Breast epithelium (tissue), 4 donors: Measurements from ENCODE around the gene DLGAP3. TPM values are rescaled to one million over a fixed set of nuclear protein-coding genes. Genes with fewer than 3 reads are reported as not detected.

Experiments used
- DNase-seq, 2 donors: peaks; one replicate each; pipeline ENCODE4 v3.0.0-alpha.2; 2019; ENCODE audit warnings: low spot score in 2 of 2
- H3K27ac ChIP-seq, 2 donors: fragments of 200-600 bp; sonication (generic) in 1 of 2; one replicate each; pipeline ENCODE4 v1.5.1; 2016 to 2019; ENCODE audit warnings: mild to moderate bottlenecking in 1 of 2
- H3K27me3 ChIP-seq, 2 donors: fragments of 200-600 bp; sonication (generic) in 1 of 2; one replicate each; pipeline versions ENCODE4 v1.5.1 to v1.6.0; 2017 to 2019; ENCODE audit warnings: control low read depth in 1 of 2, mild to moderate bottlenecking in 1 of 2
- H3K36me3 ChIP-seq: fragments of 200-600 bp; one replicate; pipeline ENCODE4 v1.5.1; 2019
- H3K4me1 ChIP-seq, 2 donors: fragments of 200-600 bp; sonication (generic); one replicate each; pipeline ENCODE4 v1.5.1; 2016 to 2019; ENCODE audit warnings: control low read depth in 1 of 2
- H3K4me3 ChIP-seq, 3 donors: fragments of 200-600 bp; sonication (generic); 1 replicate in 2 of 3; 2 replicates in 1 of 3; pipeline ENCODE4 v1.5.1; 2016 to 2019; ENCODE audit warnings: mild to moderate bottlenecking in 3 of 3, moderate library complexity in 2 of 3
- H3K9me3 ChIP-seq, 2 donors: fragments of 200-600 bp; sonication (generic) in 1 of 2; one replicate each; pipeline ENCODE4 v1.5.1; 2016 to 2019; ENCODE audit warnings: control low read depth in 1 of 2
- CTCF ChIP-seq, 3 donors: fragments of 450-650 bp; IDR thresholded peaks; one replicate each; pipeline ENCODE4 v1.5.1; 2016 to 2017; ENCODE audit warnings: antibody characterized with exemption in 3 of 3, mild to moderate bottlenecking in 3 of 3, moderate library complexity in 3 of 3
- POLR2A ChIP-seq: fragments of 450-650 bp; IDR thresholded peaks from one replicate; pipeline ENCODE4 v1.6.1; 2016; ENCODE audit warnings: antibody characterized with exemption, mild to moderate bottlenecking, moderate library complexity
- POLR2AphosphoS5 ChIP-seq, 3 donors: sonication (generic); formaldehyde crosslinking; IDR thresholded peaks; one replicate each; pipeline ENCODE4 v1.6.1; 2017; ENCODE audit warnings: antibody characterized with exemption in 3 of 3
- intact Hi-C: fragments of 100-400 bp; cut with DNase I; formaldehyde crosslinking; loops from one replicate; pipeline ENCODE4 v1.15.1; 2023; ENCODE audit warnings: low total_unique reads
- total RNA-seq, 3 donors: library from RNA; depleted of rRNA; stranded (reverse); fragments of >200 nt; gene quantifications; one replicate each; pipeline ENCODE4 v1.1.0, GENCODE V29; 2016

Gene DLGAP3
- under 1 TPM; 0.15 to 0.33 (median 0.16) TPM for total RNA-seq

- no peaks in the 10 kb centered on the region for H3K36me3 ChIP-seq
- H3K4me1 ChIP-seq: peaks cover 8 to 12% of the 10 kb centered on the region in 2 donors
- intact Hi-C loops: no loop called here
- no peak within 1 kb of the TSS for H3K27ac ChIP-seq
- H3K27me3 ChIP-seq: peaks cover 16 to 60% of the 10 kb centered on the region in 2 donors
- TF ChIP-seq POLR2A: no peak
- no peaks in the 10 kb centered on the region for H3K9me3 ChIP-seq
- no peak for DNase-seq
- peak within 1 kb of the TSS; percentile 27 to 72 (median 43) for H3K4me3 ChIP-seq
These were observed at the start of gene DLGAP3 for GRCh38 chr1:34929497-34929852. DLGAP3 (minus strand) TSS chr1:34929650; CDS start chr1:34905383, 24,267 bp downstream.

- Histone ChIP-seq H3K4me1 (peaks cover 0 to 4% of the 10 kb centered on the region in 2 donors), H3K36me3 (no peaks in the 10 kb centered on the region), H3K27me3 (no peaks in the 10 kb centered on the region), H3K4me3 (no peak overlapping the region), H3K27ac (no peak overlapping the region), H3K9me3 (no peaks in the 10 kb centered on the region)
- TF ChIP-seq POLR2AphosphoS5 (IDR thresholded peaks at IDR 0.05) (no peak), CTCF (IDR thresholded peaks at IDR 0.05) (no peak), POLR2A (no peak)
- no peak for DNase-seq
- intact Hi-C loops: no loop called here
These were observed 49.5 kb upstream of the DLGAP3 start for GRCh38 chr1:34978921-34979320.

GRCh38 chr1:34977858-34978257 lies 48.4 kb upstream of the DLGAP3 start:
- no peaks in the 10 kb centered on the region for H3K4me1 ChIP-seq
- H3K36me3 ChIP-seq: no peaks in the 10 kb centered on the region
- no peak overlapping the region for H3K27ac ChIP-seq
- intact Hi-C loops: no loop called here
- DNase-seq: no peak
- H3K9me3 ChIP-seq: no peaks in the 10 kb centered on the region
- TF ChIP-seq CTCF (IDR thresholded peaks at IDR 0.05) (no peak), POLR2AphosphoS5 (IDR thresholded peaks at IDR 0.05) (no peak), POLR2A (no peak)
- H3K4me3 ChIP-seq: no peak overlapping the region
- H3K27me3 ChIP-seq: no peaks in the 10 kb centered on the region

GRCh38 chr1:34977210-34977471 lies 47.7 kb upstream of the DLGAP3 start:
- intact Hi-C loops: no loop called here
- H3K36me3 ChIP-seq: no peaks in the 10 kb centered on the region
- TF ChIP-seq CTCF (IDR thresholded peaks at IDR 0.05) (no peak), POLR2AphosphoS5 (IDR thresholded peaks at IDR 0.05) (no peak), POLR2A (no peak)
- H3K27me3 ChIP-seq: no peaks in the 10 kb centered on the region
- H3K9me3 ChIP-seq: no peaks in the 10 kb centered on the region
- H3K27ac ChIP-seq: no peak overlapping the region
- H3K4me3 ChIP-seq: no peak overlapping the region
- H3K4me1 ChIP-seq: no peaks in the 10 kb centered on the region
- DNase-seq: no peak

GRCh38 chr1:34976384-34977209 lies 47.1 kb upstream of the DLGAP3 start:
- Histone ChIP-seq H3K36me3 (no peaks in the 10 kb centered on the region), H3K9me3 (no peaks in the 10 kb centered on the region), H3K27me3 (no peaks in the 10 kb centered on the region), H3K4me3 (no peak overlapping the region), H3K27ac (no peak overlapping the region), H3K4me1 (no peaks in the 10 kb centered on the region)
- TF ChIP-seq POLR2A (no peak), CTCF (IDR thresholded peaks at IDR 0.05) (no peak), POLR2AphosphoS5 (IDR thresholded peaks at IDR 0.05) (no peak)
- intact Hi-C loops: no loop called here
- DNase-seq: no peak
